K562 (cell line): ENCODE results near the gene APLF. TPM values are rescaled to one million over a fixed set of nuclear protein-coding genes. Genes with fewer than 3 reads are reported as not detected.

Experiments used
- ATAC-seq: fragments of 200-7000 bp; cut with Tn5 transposase; 3 replicates; pipeline ENCODE4 v1.9.1; 2020; ENCODE audit warnings: moderate library complexity
- BruUV-seq: library from RNA; stranded (reverse); fragments of 400-500 nt; replicated peaks from 2 replicates; lab custom pipeline; 2021; lab: Mats Ljungman, UMichigan
- CTCF ChIA-PET: fragments of 300-600 bp; formaldehyde crosslinking; extraction: SDS; loops from one replicate; lab custom pipeline; 2021; ENCODE audit warnings: low intra/inter-chr PET ratio; lab: Yijun Ruan, JAX
- POLR2A ChIA-PET: fragments of 300-600, 350-650 bp; sonication (Branson Sonifier 250); formaldehyde crosslinking; extraction: SDS; loops from one replicate; lab custom pipeline; 2021; ENCODE audit warnings: antibody characterized with exemption, inconsistent platforms; lab: Yijun Ruan, JAX
- DNase-seq, 4 experiments: peaks; one replicate each; pipeline versions ENCODE4 v3.0.0 to v3.0.0-alpha.2; 2011 to 2018; ENCODE audit warnings: low spot score in 3 of 4, mixed read lengths in 3 of 4; ENCODE audit errors: extremely low read depth in 1 of 4
- FAIRE-seq: peaks from 2 replicates; lab custom pipeline; 2011; peaks lifted over from hg19 to GRCh38; lab: Jason Lieb, UNC
- H2AFZ ChIP-seq: 2 replicates; pipeline ENCODE4 v1.6.0; 2011; ENCODE audit warnings: low read depth, low read length, control low read depth, inconsistent platforms
- H3K27ac ChIP-seq: fragments of 200-600 bp; 3 replicates; pipeline ENCODE4 v1.8.0; 2011; ENCODE audit warnings: low read depth, mild to moderate bottlenecking, control low read depth, inconsistent platforms, low read length, moderate library complexity, mixed read lengths; ENCODE audit errors: extremely low read depth
- H3K27me3 ChIP-seq, 2 experiments: fragments of 300-600 bp in 1 of 2; 2 replicates in 1 of 2; 3 replicates in 1 of 2; pipeline versions ENCODE4 v1.6.0 to v1.8.0; 2011; ENCODE audit warnings: inconsistent platforms in 2 of 2, low read length in 2 of 2, mild to moderate bottlenecking in 1 of 2, mixed read lengths in 1 of 2, moderate library complexity in 1 of 2; ENCODE audit not compliant: control insufficient read depth in 2 of 2, insufficient read depth in 2 of 2
- H3K36me3 ChIP-seq: fragments of 300-600 bp; 3 replicates; pipeline ENCODE4 v1.8.0; 2011; ENCODE audit warnings: mild to moderate bottlenecking, low read length, inconsistent platforms; ENCODE audit not compliant: control insufficient read depth, insufficient read depth
- H3K4me1 ChIP-seq, 2 experiments: fragments of 200-600 bp in 1 of 2; replicated peaks in 1 of 2; 2 replicates in 1 of 2; 3 replicates in 1 of 2; pipeline versions ENCODE4 v1.5.1 to v1.8.0; 2011; ENCODE audit warnings: inconsistent platforms in 2 of 2, low read length in 2 of 2, mild to moderate bottlenecking in 1 of 2, mixed read lengths in 1 of 2, moderate library complexity in 1 of 2; ENCODE audit not compliant: control insufficient read depth in 2 of 2, insufficient read depth in 2 of 2
- H3K4me2 ChIP-seq: 2 replicates; pipeline ENCODE4 v1.6.1; 2011; ENCODE audit warnings: low read length, control low read depth, inconsistent platforms, mixed read lengths; ENCODE audit not compliant: insufficient read depth
- H3K4me3 ChIP-seq: fragments of 200-600 bp; sonication (generic), shearing (Covaris generic); 2 replicates; pipeline ENCODE4 v1.5.1; 2016; ENCODE audit warnings: control low read depth, inconsistent platforms
- H3K79me2 ChIP-seq: fragments of 200-600 bp; 3 replicates; pipeline ENCODE4 v1.8.0; 2011; ENCODE audit warnings: low read length, inconsistent platforms; ENCODE audit not compliant: control insufficient read depth, insufficient read depth
- H3K9ac ChIP-seq, 2 experiments: 2 replicates each; pipeline versions ENCODE4 v1.6.0 to v1.6.1; 2011; ENCODE audit warnings: low read depth in 2 of 2, low read length in 2 of 2, control low read depth in 1 of 2, inconsistent platforms in 1 of 2, mild to moderate bottlenecking in 1 of 2, mixed read lengths in 1 of 2; ENCODE audit not compliant: insufficient read depth in 1 of 2
- H3K9me1 ChIP-seq: one replicate; pipeline ENCODE4 v1.6.0; 2011; ENCODE audit warnings: inconsistent platforms, mild to moderate bottlenecking, low read length, moderate library complexity; ENCODE audit not compliant: control insufficient read depth, insufficient read depth
- H3K9me3 ChIP-seq: replicated peaks from 2 replicates; pipeline ENCODE4 v1.5.1; 2011; ENCODE audit warnings: low read depth, low read length, inconsistent platforms; ENCODE audit not compliant: control insufficient read depth, insufficient read depth
- H4K20me1 ChIP-seq: replicated peaks from 2 replicates; pipeline ENCODE4 v1.6.1; 2011; ENCODE audit warnings: low read length, inconsistent platforms, mixed read lengths; ENCODE audit not compliant: control insufficient read depth, insufficient read depth
- CHCHD3 ChIP-seq: fragments of 250-450 bp; sonication (Bioruptor Pico); IDR thresholded peaks from 2 replicates; pipeline ENCODE4 v2.1.2; 2022; ENCODE audit warnings: mild to moderate bottlenecking
- CHD1 ChIP-seq: fragments of 200-600 bp; sonication (generic); IDR thresholded peaks from one replicate; pipeline ENCODE4 v1.6.1; 2012; ENCODE audit warnings: mild to moderate bottlenecking, moderate library complexity, low read length, inconsistent platforms
- DACH1 ChIP-seq: fragments of 450-650 bp; IDR thresholded peaks from 2 replicates; pipeline ENCODE4 v1.6.1; 2018; ENCODE audit not compliant: partially characterized antibody
- FOXA3 ChIP-seq, 2 experiments: fragments of 450-650 bp in 1 of 2; sonication (generic) in 1 of 2; formaldehyde crosslinking; IDR thresholded peaks in 1 of 2; conservative IDR thresholded peaks in 1 of 2; 2 replicates each; pipeline versions ENCODE4 v1.4.0 to v1.8.0; 2020 to 2022; ENCODE audit warnings: mild to moderate bottlenecking in 2 of 2, missing genetic modification reagents in 1 of 2
- HDAC1 ChIP-seq, 2 experiments: fragments of 450-650 bp; IDR thresholded peaks; 2 replicates each; pipeline ENCODE4 v1.6.1; 2016 to 2017; ENCODE audit warnings: inconsistent platforms in 1 of 2, mild to moderate bottlenecking in 1 of 2, moderate library complexity in 1 of 2
- HLTF ChIP-seq: fragments of 450-650 bp; IDR thresholded peaks from 2 replicates; pipeline ENCODE4 v1.6.1; 2016
- HNRNPH1 ChIP-seq: fragments of 200-400 bp; formaldehyde crosslinking; optimal IDR thresholded peaks from 2 replicates; pipeline ENCODE3; 2017; ENCODE audit warnings: low read depth, mild to moderate bottlenecking, low read length, moderate library complexity
- MTA2 ChIP-seq: fragments of 450-650 bp; IDR thresholded peaks from 2 replicates; pipeline ENCODE4 v1.6.1; 2016; ENCODE audit warnings: low read depth
- POLR2AphosphoS2 ChIP-seq: IDR thresholded peaks from 2 replicates; pipeline ENCODE4 v1.6.1; 2012; ENCODE audit warnings: low read length, improper control_type of control experiment
- POLR2AphosphoS5 ChIP-seq: IDR thresholded peaks from 2 replicates; pipeline ENCODE4 v1.6.1; 2011; ENCODE audit warnings: mild to moderate bottlenecking, low read depth, low read length, moderate library complexity; ENCODE audit not compliant: control insufficient read depth, insufficient read depth
- TAL1 ChIP-seq: fragments of 450-650 bp; IDR thresholded peaks from 2 replicates; pipeline ENCODE4 v1.6.1; 2016; ENCODE audit warnings: mild to moderate bottlenecking
- TCF7 ChIP-seq: sonication (generic); IDR thresholded peaks from 2 replicates; pipeline ENCODE4 v1.6.1; 2016; ENCODE audit warnings: antibody characterized with exemption, borderline replicate concordance
- ZNF583 ChIP-seq: fragments of 250-450 bp; sonication (Bioruptor Pico); IDR thresholded peaks from 2 replicates; pipeline ENCODE4 v1.4.0; 2020
- WGBS: fragments of 100-300 bp; shearing (Covaris generic); methylation state at CpG from one replicate; pipeline ENCODE4 v1.1.6; 2016; ENCODE audit warnings: low coverage, mixed read lengths; ENCODE audit not compliant: insufficient coverage; ENCODE audit errors: missing lambda C conversion rate; 5-methylcytosine and 5-hydroxymethylcytosine counted together
- in situ Hi-C: fragments of 300-500 bp; cut with MboI; formaldehyde crosslinking; loops from 4 replicates; pipeline ENCODE4 v1.15.0; 2018; ENCODE audit warnings: inconsistent platforms, mixed read lengths
- intact Hi-C: fragments of 100-400 bp; cut with micrococcal nuclease; formaldehyde crosslinking; loops from 2 replicates; pipeline ENCODE4 v1.14.2; 2022
- polyA plus RNA-seq, 8 experiments: library from polyadenylated mRNA; depleted of rRNA in 4 of 8; stranded (reverse) in 5 of 8; unstranded in 3 of 8; fragments of >200 nt; fragmentation: Nextera tagmentation in 2 of 8; fragmentation: Illumina TruSeq in 1 of 8; extraction: Ambion mirVana in 2 of 8; extraction: Trizol in 1 of 8; gene quantifications; 2 replicates each; pipeline versions ENCODE4 v1.2.1 to v1.2.3, GENCODE V29; 2011 to 2014; ENCODE audit warnings: inconsistent platforms in 1 of 8, missing spikeins in 1 of 8
- total RNA-seq, 7 experiments: library from RNA; depleted of rRNA in 6 of 7; stranded (reverse); fragments of >200 nt in 6 of 7; fragmentation: Illumina TruSeq in 2 of 7; extraction: Trizol in 2 of 7; gene quantifications; 2 replicates each; pipeline versions ENCODE4 v1.2.1 to v1.2.3, GENCODE V29; 2011 to 2021; ENCODE audit warnings: low replicate concordance in 1 of 7
- TF ChIP-seq, protein P1 (sequence below): fragments of 250-450 bp; sonication (Bioruptor Pico); IDR thresholded peaks from 2 replicates; pipeline ENCODE4 v1.4.0; 2020; ENCODE audit warnings: mild to moderate bottlenecking, moderate library complexity
- TF ChIP-seq, protein P2 (sequence below): fragments of 200-800 bp; sonication (Bioruptor generic); IDR thresholded peaks from 2 replicates; pipeline ENCODE4 v1.6.1; 2017; ENCODE audit warnings: missing genetic modification characterization, missing compliant biosample characterization

Gene APLF
- total and polyA plus RNA-seq, 9 of the 15 experiments (the other 6 are each of a cell fraction or from before 2014, with no cell fraction given) = 0.07 to 1.1 (median 0.71) TPM

DNA sequence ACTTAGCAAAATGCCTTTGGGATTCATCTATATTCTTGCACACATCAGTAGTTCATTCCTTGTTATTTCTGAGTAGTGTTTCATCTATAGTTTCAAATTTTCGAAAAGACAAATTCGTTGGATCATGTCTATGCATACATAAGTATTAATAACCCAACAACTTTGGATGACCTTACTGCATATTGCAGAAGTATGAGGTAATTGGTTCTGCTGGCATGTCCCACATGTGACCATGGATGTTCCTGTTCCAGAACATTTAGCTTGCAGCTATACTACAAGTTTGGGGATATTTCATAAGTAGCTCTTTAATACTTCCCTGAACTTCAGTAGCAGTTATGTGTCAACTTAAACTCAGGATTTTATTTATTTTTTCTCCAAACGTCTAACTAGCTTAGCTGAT, 44.9 kb downstream of the APLF start:
- in situ Hi-C loops (no loop called here), intact Hi-C loops (no loop called here)
- Histone ChIP-seq H3K27me3 (no peaks in the 10 kb centered on the region), H3K79me2 (no peaks in the 10 kb centered on the region), H3K27ac (no peak overlapping the region), H3K9me3 (no peaks in the 10 kb centered on the region), H3K4me1 (no peaks in the 10 kb centered on the region), H3K9me1 (no peaks in the 10 kb centered on the region), H4K20me1 (no peaks in the 10 kb centered on the region), H3K9ac (no peak overlapping the region), H3K36me3 (no peaks in the 10 kb centered on the region), H3K4me3 (no peak overlapping the region), H2AFZ (no peak overlapping the region), H3K4me2 (no peak overlapping the region)
- no peak for FAIRE-seq
- ChIA-PET POLR2A (no interaction called here), CTCF (no interaction called here)
- DNase-seq = no peak
- no TSS peak for BruUV-seq
- ATAC-seq = no peak
- WGBS = 23% methylated on average over 3 of the region's 3 CpGs
- no peak for TF ChIP-seq HDAC1 (IDR thresholded peaks at IDR 0.05)
- TF ChIP-seq ZNF583 (CRISPR knock-in tag) = no peak
- TF ChIP-seq CHCHD3 (CRISPR knock-in tag) = no peak
- no peak for TF ChIP-seq DACH1
- no peak for TF ChIP-seq POLR2AphosphoS5
- TF ChIP-seq FOXA3 (CRISPR knock-in tag; conservative IDR thresholded peaks at IDR 0.05 in 1 of 2, IDR thresholded peaks at IDR 0.05 in 1 of 2) = no peak
- TF ChIP-seq, protein P1, sequence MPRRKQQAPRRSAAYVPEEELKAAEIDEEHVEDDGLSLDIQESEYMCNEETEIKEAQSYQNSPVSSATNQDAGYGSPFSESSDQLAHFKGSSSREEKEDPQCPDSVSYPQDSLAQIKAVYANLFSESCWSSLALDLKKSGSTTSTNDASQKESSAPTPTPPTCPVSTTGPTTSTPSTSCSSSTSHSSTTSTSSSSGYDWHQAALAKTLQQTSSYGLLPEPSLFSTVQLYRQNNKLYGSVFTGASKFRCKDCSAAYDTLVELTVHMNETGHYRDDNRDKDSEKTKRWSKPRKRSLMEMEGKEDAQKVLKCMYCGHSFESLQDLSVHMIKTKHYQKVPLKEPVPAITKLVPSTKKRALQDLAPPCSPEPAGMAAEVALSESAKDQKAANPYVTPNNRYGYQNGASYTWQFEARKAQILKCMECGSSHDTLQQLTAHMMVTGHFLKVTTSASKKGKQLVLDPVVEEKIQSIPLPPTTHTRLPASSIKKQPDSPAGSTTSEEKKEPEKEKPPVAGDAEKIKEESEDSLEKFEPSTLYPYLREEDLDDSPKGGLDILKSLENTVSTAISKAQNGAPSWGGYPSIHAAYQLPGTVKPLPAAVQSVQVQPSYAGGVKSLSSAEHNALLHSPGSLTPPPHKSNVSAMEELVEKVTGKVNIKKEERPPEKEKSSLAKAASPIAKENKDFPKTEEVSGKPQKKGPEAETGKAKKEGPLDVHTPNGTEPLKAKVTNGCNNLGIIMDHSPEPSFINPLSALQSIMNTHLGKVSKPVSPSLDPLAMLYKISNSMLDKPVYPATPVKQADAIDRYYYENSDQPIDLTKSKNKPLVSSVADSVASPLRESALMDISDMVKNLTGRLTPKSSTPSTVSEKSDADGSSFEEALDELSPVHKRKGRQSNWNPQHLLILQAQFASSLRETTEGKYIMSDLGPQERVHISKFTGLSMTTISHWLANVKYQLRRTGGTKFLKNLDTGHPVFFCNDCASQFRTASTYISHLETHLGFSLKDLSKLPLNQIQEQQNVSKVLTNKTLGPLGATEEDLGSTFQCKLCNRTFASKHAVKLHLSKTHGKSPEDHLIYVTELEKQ (CRISPR knock-in tag) = no peak
- no peak for TF ChIP-seq CHD1
- no peak for TF ChIP-seq HNRNPH1
- no peak for TF ChIP-seq TAL1
- TF ChIP-seq POLR2AphosphoS2 = no peak
- TF ChIP-seq, protein P2, sequence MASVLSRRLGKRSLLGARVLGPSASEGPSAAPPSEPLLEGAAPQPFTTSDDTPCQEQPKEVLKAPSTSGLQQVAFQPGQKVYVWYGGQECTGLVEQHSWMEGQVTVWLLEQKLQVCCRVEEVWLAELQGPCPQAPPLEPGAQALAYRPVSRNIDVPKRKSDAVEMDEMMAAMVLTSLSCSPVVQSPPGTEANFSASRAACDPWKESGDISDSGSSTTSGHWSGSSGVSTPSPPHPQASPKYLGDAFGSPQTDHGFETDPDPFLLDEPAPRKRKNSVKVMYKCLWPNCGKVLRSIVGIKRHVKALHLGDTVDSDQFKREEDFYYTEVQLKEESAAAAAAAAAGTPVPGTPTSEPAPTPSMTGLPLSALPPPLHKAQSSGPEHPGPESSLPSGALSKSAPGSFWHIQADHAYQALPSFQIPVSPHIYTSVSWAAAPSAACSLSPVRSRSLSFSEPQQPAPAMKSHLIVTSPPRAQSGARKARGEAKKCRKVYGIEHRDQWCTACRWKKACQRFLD (CRISPR knock-in tag) = no peak
- TF ChIP-seq MTA2 = no peak
- no peak for TF ChIP-seq HLTF
- TF ChIP-seq TCF7 = no peak
